ENCODE results near the gene MAT2B.
A peak's percentile ranks its signal among the peaks of the same experiment; 100 is the strongest.

- TF ChIP-seq EP300 (IDR thresholded peaks at IDR 0.05): no peak
- TF ChIP-seq, protein P1, sequence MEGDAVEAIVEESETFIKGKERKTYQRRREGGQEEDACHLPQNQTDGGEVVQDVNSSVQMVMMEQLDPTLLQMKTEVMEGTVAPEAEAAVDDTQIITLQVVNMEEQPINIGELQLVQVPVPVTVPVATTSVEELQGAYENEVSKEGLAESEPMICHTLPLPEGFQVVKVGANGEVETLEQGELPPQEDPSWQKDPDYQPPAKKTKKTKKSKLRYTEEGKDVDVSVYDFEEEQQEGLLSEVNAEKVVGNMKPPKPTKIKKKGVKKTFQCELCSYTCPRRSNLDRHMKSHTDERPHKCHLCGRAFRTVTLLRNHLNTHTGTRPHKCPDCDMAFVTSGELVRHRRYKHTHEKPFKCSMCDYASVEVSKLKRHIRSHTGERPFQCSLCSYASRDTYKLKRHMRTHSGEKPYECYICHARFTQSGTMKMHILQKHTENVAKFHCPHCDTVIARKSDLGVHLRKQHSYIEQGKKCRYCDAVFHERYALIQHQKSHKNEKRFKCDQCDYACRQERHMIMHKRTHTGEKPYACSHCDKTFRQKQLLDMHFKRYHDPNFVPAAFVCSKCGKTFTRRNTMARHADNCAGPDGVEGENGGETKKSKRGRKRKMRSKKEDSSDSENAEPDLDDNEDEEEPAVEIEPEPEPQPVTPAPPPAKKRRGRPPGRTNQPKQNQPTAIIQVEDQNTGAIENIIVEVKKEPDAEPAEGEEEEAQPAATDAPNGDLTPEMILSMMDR (IDR thresholded peaks at IDR 0.05): peak in 2 of 7 experiments; percentile 12 to 33
Measured at GRCh38 chr5:163459819-163460561, 45.4 kb upstream of the MAT2B start, which contains the start of gene NUDCD2.

Data from stomach (tissue), 4 donors.